HepG2 (cell line): ENCODE results near the gene STH. TPM values are rescaled to one million over a fixed set of nuclear protein-coding genes. Genes with fewer than 3 reads are reported as not detected.
A peak's percentile ranks its signal among the peaks of the same experiment; 100 is the strongest.

Source experiments
- ADNP ChIP-seq: sonication (generic); formaldehyde crosslinking; IDR thresholded peaks from 2 replicates; pipeline ENCODE4 v1.4.0; 2020; ENCODE audit warnings: missing genetic modification reagents
- ATF2 ChIP-seq: sonication (generic); formaldehyde crosslinking; IDR thresholded peaks from 2 replicates; pipeline ENCODE4 v1.4.0; 2020; ENCODE audit warnings: missing genetic modification reagents
- CBFB ChIP-seq: sonication (generic); formaldehyde crosslinking; IDR thresholded peaks from 2 replicates; pipeline ENCODE4 v1.4.0; 2020; ENCODE audit warnings: missing genetic modification reagents
- GATAD1 ChIP-seq: IDR thresholded peaks from 2 replicates; pipeline ENCODE4 v1.6.1; 2016; ENCODE audit warnings: missing genetic modification reagents, missing compliant biosample characterization
- HOXD1 ChIP-seq: sonication (generic); formaldehyde crosslinking; IDR thresholded peaks from 2 replicates; pipeline ENCODE4 v1.5.0; 2020; ENCODE audit warnings: missing genetic modification reagents
- LBX2 ChIP-seq: sonication (generic); formaldehyde crosslinking; IDR thresholded peaks from 2 replicates; pipeline ENCODE4 v1.5.0; 2020; ENCODE audit warnings: missing genetic modification reagents, mild to moderate bottlenecking, borderline replicate concordance
- NR0B2 ChIP-seq: sonication (generic); formaldehyde crosslinking; IDR thresholded peaks from 2 replicates; pipeline ENCODE4 v1.4.0; 2020; ENCODE audit warnings: mild to moderate bottlenecking, missing genetic modification reagents
- RAD51 ChIP-seq: fragments of 450-650 bp; IDR thresholded peaks from 2 replicates; pipeline ENCODE4 v1.6.1; 2016; ENCODE audit warnings: borderline replicate concordance
- TAF1 ChIP-seq: sonication (generic); formaldehyde crosslinking; IDR thresholded peaks from 2 replicates; pipeline ENCODE4 v1.4.0; 2020; ENCODE audit warnings: missing genetic modification reagents
- UBTF ChIP-seq: sonication (generic); formaldehyde crosslinking; IDR thresholded peaks from 2 replicates; pipeline ENCODE4 v1.4.0; 2020; ENCODE audit warnings: mild to moderate bottlenecking, missing genetic modification reagents
- ZBTB39 ChIP-seq: sonication (generic); formaldehyde crosslinking; IDR thresholded peaks from 2 replicates; pipeline ENCODE4 v1.5.0; 2020; ENCODE audit warnings: missing genetic modification reagents
- ZBTB4 ChIP-seq: sonication (generic); formaldehyde crosslinking; IDR thresholded peaks from 2 replicates; pipeline ENCODE4 v1.4.0; 2020; ENCODE audit warnings: missing genetic modification reagents, mild to moderate bottlenecking, borderline replicate concordance
- ZBTB49 ChIP-seq: sonication (generic); formaldehyde crosslinking; IDR thresholded peaks from 2 replicates; pipeline ENCODE4 v1.4.0; 2020; ENCODE audit warnings: missing genetic modification reagents, borderline replicate concordance
- ZNF451 ChIP-seq: sonication (generic); formaldehyde crosslinking; IDR thresholded peaks from 2 replicates; pipeline ENCODE4 v1.5.0; 2020; ENCODE audit warnings: mild to moderate bottlenecking, missing genetic modification reagents
- ZNF598 ChIP-seq: sonication (generic); formaldehyde crosslinking; IDR thresholded peaks from 2 replicates; pipeline ENCODE4 v1.5.1; 2020; ENCODE audit warnings: mild to moderate bottlenecking, missing genetic modification reagents, borderline replicate concordance
- ZNF777 ChIP-seq: sonication (generic); formaldehyde crosslinking; IDR thresholded peaks from 2 replicates; pipeline ENCODE4 v1.4.0; 2020; ENCODE audit warnings: missing genetic modification reagents
- polyA plus RNA-seq, 8 experiments: library from polyadenylated mRNA; depleted of rRNA in 3 of 8; stranded (reverse) in 7 of 8; unstranded in 1 of 8; fragments of >200 nt; fragmentation: Illumina TruSeq in 4 of 8; extraction: Trizol in 4 of 8; gene quantifications; 2 replicates each; pipeline versions ENCODE4 v1.2.1 to v1.2.3, GENCODE V29; 2011 to 2016; ENCODE audit warnings: low read depth in 4 of 8, missing spikeins in 1 of 8, mixed read lengths in 1 of 8; ENCODE audit not compliant: insufficient read depth in 1 of 8
- total RNA-seq, 5 experiments: library from RNA; depleted of rRNA; stranded (reverse); fragments of >200 nt; fragmentation: Illumina TruSeq; extraction: Trizol; gene quantifications; 2 replicates each; pipeline ENCODE4 v1.2.3, GENCODE V29; 2016; ENCODE audit warnings: low read depth in 1 of 5

STH gene
- total and polyA plus RNA-seq, 2 of the 13 experiments (the other 11 are each of a cell fraction or from before 2014, with no cell fraction given): not detected

GRCh38 chr17:46002311-46002972 lies 3.4 kb downstream of the STH start (continued):
- TF ChIP-seq CBFB (CRISPR knock-in tag): no peak
- TF ChIP-seq UBTF (CRISPR knock-in tag): no peak; the same call in 1 of the 2 replicates
- no peak for TF ChIP-seq ZNF777 (CRISPR knock-in tag)
- TF ChIP-seq ZNF598 (CRISPR knock-in tag): 0 out of 2 replicates have a peak, but pooled peaks have one; percentile 58
- TF ChIP-seq GATAD1 (CRISPR knock-in tag): peak; percentile 51; the same call in 1 of the 2 replicates
- TF ChIP-seq HOXD1: no peak
- peak; percentile 86 for TF ChIP-seq ADNP (CRISPR knock-in tag)
- no peak for TF ChIP-seq LBX2 (CRISPR knock-in tag)
- no peak for TF ChIP-seq ZNF451 (CRISPR knock-in tag)
- TF ChIP-seq TAF1 (CRISPR knock-in tag): no peak
- TF ChIP-seq ZBTB39 (CRISPR knock-in tag): 0 out of 2 replicates have a peak, but pooled peaks have one; percentile 13
- TF ChIP-seq RAD51: no peak
- TF ChIP-seq ATF2 (CRISPR knock-in tag): 0 out of 2 replicates have a peak, but pooled peaks have one; percentile 23
- 0 out of 2 replicates have a peak, but pooled peaks have one; percentile 46 for TF ChIP-seq ZBTB49 (CRISPR knock-in tag)
- TF ChIP-seq NR0B2 (CRISPR knock-in tag): peak; percentile 68; the same call in 1 of the 2 replicates
- TF ChIP-seq ZBTB4 (CRISPR knock-in tag): no peak
